NCI-H345 (cell line): ENCODE data around the gene ANGEL1.

Experiments
- DNase-seq: peaks from one replicate; lab custom pipeline; 2025; lab: John Stamatoyannopoulos, UW

ANGEL1 gene

DNA sequence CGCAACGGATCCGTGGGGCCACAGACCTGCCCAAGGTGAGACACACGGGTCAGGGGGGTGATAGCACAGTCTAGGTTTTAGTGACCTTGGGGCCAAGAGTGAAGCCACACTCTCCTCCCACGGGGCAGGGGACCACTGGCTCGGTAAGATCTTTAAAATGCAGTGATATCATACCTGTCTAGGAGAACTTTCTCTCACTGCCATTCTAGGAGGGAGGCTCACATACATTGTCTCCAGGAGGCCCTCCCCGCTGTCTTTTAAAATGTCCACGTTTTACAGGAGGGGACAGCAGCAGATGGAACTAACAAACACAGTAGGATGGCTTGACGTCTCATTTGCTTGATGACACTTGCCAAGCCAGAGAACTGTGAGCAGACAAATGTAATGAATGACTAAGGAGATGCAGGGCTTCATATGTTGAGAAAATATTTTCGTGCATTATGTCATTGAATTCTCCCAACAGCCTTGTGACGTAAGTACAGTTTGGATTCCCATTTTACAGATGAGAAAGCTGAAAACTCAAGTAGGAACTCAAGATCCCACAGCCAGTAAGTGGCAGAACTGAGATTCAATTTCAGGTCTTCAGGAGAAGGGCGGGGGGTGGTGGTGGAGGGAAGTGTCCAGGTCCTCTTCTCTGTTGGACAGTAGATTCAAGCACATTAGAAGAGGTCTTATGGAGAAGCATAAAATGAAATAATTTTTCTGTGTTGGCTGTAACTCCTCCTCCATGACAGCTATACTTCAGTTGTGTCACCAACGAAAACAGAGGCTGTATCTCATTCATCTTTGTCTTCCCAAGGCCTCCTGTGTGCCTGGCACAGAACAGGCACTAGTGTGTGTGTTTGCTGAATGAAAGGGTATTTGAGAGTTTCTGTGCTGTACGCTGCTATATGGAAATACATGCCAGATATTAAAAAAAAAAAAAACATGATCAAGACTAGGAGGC, 49.3 kb downstream of the ANGEL1 start:
- no peak for DNase-seq

DNA sequence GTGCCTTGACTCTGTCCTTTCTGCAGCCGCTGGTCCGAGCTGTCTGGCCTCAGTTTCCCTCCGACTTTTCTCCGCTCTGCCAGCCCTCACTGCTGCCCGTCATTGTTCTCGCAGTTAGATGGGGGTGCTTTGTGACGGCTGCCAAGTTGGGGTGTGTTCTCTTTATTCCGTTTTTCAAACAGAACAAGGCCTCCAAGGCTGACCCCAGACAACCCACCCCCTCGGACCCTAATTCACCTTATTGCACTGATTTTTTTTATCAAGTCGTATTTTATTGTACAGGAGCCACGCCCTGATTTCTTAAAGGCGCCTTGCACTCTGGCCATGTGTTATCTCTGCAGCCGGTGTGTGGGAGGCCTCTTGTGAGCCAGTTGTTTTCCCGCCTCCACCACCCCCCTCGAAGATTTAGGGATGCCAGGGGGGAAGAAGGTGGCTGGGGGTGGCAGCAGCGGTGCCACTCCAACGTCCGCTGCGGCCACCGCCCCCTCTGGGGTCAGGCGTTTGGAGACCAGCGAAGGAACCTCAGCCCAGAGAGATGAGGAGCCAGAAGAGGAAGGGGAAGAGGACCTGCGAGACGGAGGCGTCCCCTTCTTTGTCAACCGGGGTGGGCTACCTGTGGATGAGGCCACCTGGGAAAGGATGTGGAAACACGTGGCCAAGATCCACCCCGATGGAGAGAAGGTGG, 50.1 kb downstream of the ANGEL1 start:
- DNase-seq, result no peak

- peak; percentile 48 for DNase-seq
Measured at GRCh38 chr14:76761960-76762410, 50.7 kb downstream of the ANGEL1 start.

DNA sequence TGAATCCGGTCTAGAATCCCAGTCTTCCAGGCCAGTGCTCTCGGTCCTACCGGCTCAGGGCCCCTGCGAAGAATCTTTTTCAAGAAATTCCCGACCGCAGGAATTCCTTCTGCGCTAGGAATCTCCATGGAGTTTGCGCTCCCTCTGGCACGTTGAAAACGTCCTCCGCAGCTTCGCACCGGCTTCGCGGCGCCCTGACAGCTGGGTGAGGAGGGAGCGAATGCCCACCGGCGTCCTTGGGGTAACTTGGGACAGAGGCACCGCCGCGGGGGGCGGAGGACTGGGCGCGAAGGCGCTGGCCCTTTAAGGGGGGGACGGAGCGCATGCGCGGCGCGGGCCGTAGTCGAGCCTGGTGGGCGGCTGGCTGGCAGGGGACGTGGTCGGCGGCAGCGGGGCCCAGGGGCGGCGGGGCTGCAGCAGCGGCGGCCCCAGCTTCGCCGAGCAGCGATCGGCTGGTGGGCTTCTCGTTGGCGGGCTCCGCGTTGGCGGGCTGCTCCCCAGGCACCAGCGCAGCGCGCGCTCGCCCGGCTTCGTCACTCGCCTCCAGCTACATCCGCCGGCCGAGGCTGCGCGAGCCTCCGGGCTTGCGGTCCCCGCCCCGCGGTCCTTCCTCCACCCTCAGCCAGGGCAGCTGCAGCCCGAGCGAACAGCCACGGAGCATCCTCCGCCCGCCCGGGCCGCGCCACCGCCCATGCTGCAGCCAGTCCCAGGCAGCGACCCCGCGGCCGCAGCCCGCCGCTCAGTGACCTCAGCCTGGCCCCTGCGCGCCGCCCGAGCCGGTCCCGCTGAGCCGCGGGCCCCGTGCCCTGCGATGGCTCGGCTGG, 51.3 kb downstream of the ANGEL1 start, which contains the start of gene VASH1:
VASH1 (plus strand) TSS at position 333 of the 824 bp plus-strand sequence. CDS start 1,354 bp downstream, outside the sequence.
- peak; percentile 51 for DNase-seq

DNA sequence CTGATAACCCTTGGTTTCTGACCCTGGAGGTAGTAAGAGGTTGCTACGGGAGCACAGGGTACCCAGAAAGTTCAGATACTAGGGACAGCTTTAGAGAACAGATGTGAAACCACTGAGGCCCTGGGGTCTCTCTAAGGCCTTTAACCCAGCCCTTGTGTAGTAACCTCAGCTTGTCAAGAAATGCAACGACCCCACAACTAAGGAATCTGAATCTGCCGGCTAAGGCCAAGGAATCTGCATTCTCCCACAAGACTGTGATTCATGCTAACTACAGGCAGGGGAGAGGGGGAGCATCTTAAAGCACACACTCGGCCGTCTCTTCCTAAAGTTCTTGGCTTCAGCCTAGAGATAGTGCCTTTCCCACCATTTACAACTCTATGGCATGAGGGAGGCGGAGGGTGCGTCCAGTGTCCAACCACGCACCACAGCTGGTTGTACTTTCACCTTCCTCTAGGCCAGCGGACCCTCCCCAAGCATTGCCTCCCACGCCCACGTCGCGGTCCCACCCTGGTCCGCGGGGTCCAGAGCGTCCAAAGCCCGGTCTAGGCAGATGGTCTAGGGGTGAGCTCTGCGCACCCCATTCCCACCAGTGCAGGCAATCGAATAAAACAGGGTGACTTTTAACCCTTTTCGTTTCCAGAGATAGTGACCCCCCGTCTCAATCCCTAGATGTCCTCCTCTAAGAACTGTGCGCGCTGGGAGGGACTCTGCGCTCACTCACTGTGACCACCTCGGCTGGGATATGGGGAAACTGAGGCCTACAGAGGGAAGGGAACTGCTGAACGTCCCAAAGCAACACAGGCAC, 52.1 kb downstream of the ANGEL1 start:
- DNase-seq, result no peak

GRCh38 chr14:76759589-76759988, 53.1 kb downstream of the ANGEL1 start:
- DNase-seq, result no peak

- no peak for DNase-seq
Measured at GRCh38 chr14:76756371-76756750, 56.3 kb downstream of the ANGEL1 start.

- no peak for DNase-seq
Measured at GRCh38 chr14:76755610-76756370, 56.9 kb downstream of the ANGEL1 start.

GRCh38 chr14:76754586-76754985, 58.1 kb downstream of the ANGEL1 start:
- DNase-seq, result no peak

DNA sequence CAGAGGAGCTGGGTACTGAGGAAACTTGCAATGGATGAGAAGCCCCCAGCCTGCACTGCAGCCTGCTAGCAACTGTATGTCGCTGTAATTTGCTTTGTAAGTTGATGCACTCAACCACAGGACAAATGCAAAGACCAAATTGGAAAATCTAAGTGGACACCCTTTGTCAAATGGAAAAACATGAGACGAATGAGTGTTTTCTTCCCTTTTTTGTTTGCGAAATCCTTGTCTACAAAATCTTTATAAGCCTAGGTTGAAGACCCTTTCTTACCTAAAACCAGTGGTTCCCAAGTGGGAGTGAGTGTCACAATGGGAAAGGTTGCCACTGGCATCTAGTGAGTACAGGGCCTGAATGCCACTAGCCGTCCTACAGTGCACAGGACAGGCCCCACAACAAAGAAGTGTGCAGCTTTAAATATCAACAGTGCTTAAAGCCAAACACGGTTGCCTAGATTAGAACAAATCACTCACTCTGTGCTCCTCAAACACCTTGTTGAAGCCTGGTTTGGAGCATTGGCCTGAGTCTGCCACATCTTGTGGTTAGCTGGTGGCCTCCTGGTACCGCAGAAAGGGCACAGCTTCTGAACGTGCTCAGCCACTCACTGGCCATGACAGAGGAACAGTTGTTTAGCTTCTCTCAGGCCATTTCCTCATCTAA, 59.0 kb downstream of the ANGEL1 start:
- DNase-seq, result no peak

GRCh38 chr14:76752744-76753143, 59.9 kb downstream of the ANGEL1 start:
- DNase-seq, result no peak

- DNase-seq, result no peak
Measured at GRCh38 chr14:76742966-76743365, 69.7 kb downstream of the ANGEL1 start.

- DNase-seq, result no peak
Measured at GRCh38 chr14:76742185-76742584, 70.5 kb downstream of the ANGEL1 start.

DNA sequence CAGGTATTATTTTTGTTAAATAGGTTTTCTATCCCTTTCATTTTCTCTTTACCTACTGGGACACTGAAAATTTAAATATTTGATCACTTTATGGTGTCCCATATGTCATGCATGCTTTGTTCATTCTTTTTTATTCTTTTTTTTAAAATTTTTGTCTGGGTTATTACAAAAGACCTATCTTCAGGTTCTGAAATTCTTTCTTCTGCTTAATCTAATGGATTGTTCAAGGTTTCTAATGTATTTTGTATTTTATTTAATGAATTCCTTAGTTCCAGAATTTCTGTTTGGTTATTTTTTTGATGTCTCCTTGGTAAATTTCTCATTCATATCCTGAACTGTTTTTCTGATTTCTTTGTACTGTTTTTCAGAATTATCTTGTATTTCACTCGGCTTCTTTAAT, 71.6 kb downstream of the ANGEL1 start:
- DNase-seq, result no peak
